Left ventricle myocardium inferior (tissue), 1 donor: ENCODE measurements around the gene NTHL1. TPM values are rescaled to one million over a fixed set of nuclear protein-coding genes. Genes with fewer than 3 reads are reported as not detected.

Experiments
- DNase-seq: peaks from one replicate; pipeline ENCODE4 v3.0.0-alpha.2; 2020
- H3K27ac ChIP-seq: fragments of 200-600 bp; replicated peaks from 2 replicates; pipeline ENCODE4 v1.8.0; 2021
- H3K27me3 ChIP-seq: fragments of 200-600 bp; 2 replicates; pipeline ENCODE4 v1.8.0; 2021; ENCODE audit warnings: low read depth
- H3K36me3 ChIP-seq: fragments of 200-600 bp; 2 replicates; pipeline ENCODE4 v1.8.0; 2021
- H3K4me1 ChIP-seq: fragments of 200-600 bp; 2 replicates; pipeline ENCODE4 v1.8.0; 2021
- H3K4me3 ChIP-seq: fragments of 200-600 bp; 2 replicates; pipeline ENCODE4 v1.8.0; 2021; ENCODE audit warnings: mild to moderate bottlenecking, moderate library complexity
- H3K9me3 ChIP-seq: fragments of 200-600 bp; replicated peaks from 2 replicates; pipeline ENCODE4 v1.8.0; 2021
- intact Hi-C: fragments of 100-400 bp; cut with micrococcal nuclease; formaldehyde crosslinking; loops from one replicate; pipeline ENCODE4 v1.11.0; 2022
- total RNA-seq: library from RNA; stranded (reverse); fragmentation: NEBNext Ultra II Directional; extraction: Animal tissue kit (Norgen Biotek cat#: 25700); gene quantifications from one replicate; pipeline ENCODE4 v1.2.1, GENCODE V29; 2021
- TF ChIP-seq, protein P1 (sequence below): fragments of 200-600 bp; IDR thresholded peaks from 2 replicates; pipeline ENCODE4 v1.8.0; 2021; ENCODE audit warnings: antibody characterized with exemption, mild to moderate bottlenecking, borderline replicate concordance
- donor health status: DM: no; HTN: yes; CAD: no; lungs with severe emphysema.

NTHL1 gene
- total RNA-seq, 1 donor from 2014 or later = 21.7 TPM

DNA sequence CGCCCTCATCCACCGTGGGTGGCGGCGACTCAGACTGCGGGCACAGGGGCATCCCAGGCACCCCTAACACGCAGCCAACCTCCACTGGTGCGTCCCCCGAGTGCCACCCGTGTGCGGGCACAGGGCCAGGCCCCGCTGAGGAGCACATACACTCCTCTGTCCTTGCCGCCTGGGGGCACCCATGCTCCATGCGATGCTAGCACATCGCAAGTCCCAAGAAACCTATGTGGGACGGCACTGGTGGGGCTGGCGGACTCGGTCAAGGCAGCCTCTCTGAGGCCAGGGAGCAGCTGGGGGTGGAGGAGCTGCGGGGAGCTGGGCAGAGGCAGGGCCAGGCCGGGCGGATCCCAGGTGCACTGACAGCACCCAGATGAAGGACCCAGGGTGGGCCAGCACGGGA, 42.0 kb downstream of the NTHL1 start:
- no peak overlapping the region for H3K27ac ChIP-seq
- H3K36me3 ChIP-seq = peaks cover 28% of the 10 kb centered on the region
- H3K4me1 ChIP-seq = peaks cover 74% of the 10 kb centered on the region
- no peaks in the 10 kb centered on the region for H3K27me3 ChIP-seq
- intact Hi-C loops = no loop called here
- no peak overlapping the region for H3K4me3 ChIP-seq
- DNase-seq = no peak
- TF ChIP-seq, protein P1, sequence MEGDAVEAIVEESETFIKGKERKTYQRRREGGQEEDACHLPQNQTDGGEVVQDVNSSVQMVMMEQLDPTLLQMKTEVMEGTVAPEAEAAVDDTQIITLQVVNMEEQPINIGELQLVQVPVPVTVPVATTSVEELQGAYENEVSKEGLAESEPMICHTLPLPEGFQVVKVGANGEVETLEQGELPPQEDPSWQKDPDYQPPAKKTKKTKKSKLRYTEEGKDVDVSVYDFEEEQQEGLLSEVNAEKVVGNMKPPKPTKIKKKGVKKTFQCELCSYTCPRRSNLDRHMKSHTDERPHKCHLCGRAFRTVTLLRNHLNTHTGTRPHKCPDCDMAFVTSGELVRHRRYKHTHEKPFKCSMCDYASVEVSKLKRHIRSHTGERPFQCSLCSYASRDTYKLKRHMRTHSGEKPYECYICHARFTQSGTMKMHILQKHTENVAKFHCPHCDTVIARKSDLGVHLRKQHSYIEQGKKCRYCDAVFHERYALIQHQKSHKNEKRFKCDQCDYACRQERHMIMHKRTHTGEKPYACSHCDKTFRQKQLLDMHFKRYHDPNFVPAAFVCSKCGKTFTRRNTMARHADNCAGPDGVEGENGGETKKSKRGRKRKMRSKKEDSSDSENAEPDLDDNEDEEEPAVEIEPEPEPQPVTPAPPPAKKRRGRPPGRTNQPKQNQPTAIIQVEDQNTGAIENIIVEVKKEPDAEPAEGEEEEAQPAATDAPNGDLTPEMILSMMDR = no peak
- H3K9me3 ChIP-seq = no peaks in the 10 kb centered on the region

DNA sequence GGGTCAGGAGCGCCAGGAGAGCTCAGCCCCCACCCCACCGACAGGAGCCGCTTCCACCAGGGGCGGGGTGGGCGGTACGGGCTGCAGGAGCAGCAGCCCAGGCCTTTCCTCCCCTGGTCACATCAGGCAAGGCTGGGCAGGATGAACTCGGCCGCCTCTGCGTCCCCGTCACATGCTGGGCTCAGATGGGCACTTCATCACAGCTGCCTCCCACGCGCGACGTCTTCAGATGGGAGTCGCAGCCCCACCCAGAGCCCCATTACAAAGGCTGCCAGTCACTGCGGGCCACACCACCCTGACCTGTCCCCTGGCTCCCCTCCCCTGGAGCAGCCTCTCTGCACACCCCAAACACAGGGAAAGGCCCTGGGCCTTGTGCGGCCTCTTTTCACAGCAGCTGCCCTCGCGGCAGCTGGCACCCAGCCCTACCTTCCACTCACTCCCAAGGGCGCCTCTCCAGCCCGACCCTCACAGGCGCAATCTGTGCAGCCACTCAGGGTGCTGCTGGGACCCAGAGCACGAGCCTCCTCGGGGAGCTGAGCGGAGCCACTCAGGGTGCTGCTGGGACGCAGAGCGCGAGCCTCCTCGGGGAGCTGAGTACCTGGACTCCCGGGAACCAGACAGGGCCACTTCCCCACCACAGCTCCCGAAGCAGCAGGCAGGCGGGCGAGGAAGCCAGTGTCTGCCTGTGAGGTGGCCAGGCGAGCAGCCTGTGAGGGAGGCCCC, 42.7 kb downstream of the NTHL1 start:
- DNase-seq = no peak
- TF ChIP-seq, protein P1 = no peak
- Histone ChIP-seq H3K4me1 (peaks cover 67% of the 10 kb centered on the region), H3K27ac (no peak overlapping the region), H3K27me3 (no peaks in the 10 kb centered on the region), H3K36me3 (peaks cover 34% of the 10 kb centered on the region), H3K9me3 (no peaks in the 10 kb centered on the region), H3K4me3 (no peak overlapping the region)
- intact Hi-C loops = no loop called here

DNA sequence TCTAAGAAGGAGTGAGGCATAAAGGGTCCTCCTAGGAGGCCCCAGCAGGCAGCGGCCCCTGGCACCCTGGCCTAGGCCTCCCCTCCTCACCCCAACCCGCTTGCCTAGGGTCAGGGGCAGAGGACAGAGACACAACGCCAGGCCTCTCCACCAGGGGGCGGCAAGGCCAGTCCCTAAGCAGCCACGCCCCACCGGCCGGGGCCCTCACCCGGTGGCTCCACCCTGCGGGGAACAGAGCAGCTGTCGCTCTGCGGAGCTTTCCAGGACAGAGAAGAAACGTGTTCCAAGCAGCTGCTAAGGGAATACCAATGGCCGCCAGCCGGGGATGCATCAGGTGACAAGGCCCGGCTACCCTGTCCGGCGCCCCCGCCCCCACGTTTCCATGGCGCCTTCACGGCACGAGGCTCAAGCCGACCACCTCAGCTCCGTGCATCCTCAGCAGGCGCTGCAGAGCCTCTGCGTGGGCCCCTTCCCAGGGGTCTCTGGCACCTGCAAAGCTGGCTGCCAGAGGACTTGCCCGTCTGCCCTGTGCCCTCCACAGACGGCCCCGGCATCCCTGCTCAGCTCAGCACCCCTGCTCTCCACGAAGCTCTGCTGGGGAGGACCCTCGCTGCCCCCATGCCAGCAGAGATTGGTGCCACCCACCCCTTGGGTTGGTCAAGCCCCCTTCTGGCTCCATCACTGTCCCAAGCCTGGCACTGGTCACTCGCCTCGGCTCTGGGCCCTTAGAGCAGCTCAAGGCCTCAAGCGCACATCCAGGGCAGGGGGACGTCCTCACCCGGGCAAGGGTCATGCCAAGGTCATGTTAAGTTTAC, 43.6 kb downstream of the NTHL1 start:
- intact Hi-C loops = no loop called here
- Histone ChIP-seq H3K36me3 (peaks cover 43% of the 10 kb centered on the region), H3K4me1 (peaks cover 61% of the 10 kb centered on the region), H3K9me3 (no peaks in the 10 kb centered on the region), H3K4me3 (peak overlapping the region; percentile 53), H3K27me3 (no peaks in the 10 kb centered on the region), H3K27ac (peak overlapping the region; percentile 71)
- TF ChIP-seq, protein P1 = peak; percentile 98
- peak; percentile 90 for DNase-seq

DNA sequence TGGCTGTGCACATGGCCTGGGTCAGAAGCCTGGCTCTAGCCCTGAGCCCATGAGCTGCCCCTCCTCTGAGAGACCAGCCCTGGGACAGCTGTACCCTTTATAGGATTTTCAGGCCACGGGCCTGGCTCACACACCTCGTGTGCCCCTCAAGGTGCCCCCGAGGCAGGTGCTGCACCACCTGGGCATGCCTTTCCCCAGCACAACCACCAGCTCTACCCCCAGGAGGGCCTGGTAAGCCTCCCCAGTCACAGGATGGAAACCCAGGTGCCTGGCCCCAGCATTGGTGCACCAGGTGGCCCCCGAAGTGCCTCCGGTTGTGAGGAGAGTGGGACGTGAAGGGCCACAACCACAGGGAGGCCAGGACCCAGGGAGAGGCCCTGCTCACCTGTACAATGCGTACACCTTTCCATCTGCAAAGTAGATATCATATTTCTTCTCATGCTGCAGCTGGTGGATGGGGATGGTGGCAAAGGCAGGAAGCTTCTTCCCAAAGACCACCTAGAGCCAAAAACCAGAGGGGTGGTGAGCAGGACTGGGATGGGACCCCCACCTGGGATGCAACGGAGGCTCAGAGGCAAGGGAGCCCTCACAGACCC, 44.3 kb downstream of the NTHL1 start:
- no peaks in the 10 kb centered on the region for H3K27me3 ChIP-seq
- peaks cover 50% of the 10 kb centered on the region for H3K36me3 ChIP-seq
- H3K4me1 ChIP-seq = peaks cover 53% of the 10 kb centered on the region
- no peak overlapping the region for H3K4me3 ChIP-seq
- TF ChIP-seq, protein P1 = no peak
- no peak for DNase-seq
- H3K27ac ChIP-seq = peak overlapping the region; percentile 71
- intact Hi-C loops = no loop called here
- no peaks in the 10 kb centered on the region for H3K9me3 ChIP-seq

DNA sequence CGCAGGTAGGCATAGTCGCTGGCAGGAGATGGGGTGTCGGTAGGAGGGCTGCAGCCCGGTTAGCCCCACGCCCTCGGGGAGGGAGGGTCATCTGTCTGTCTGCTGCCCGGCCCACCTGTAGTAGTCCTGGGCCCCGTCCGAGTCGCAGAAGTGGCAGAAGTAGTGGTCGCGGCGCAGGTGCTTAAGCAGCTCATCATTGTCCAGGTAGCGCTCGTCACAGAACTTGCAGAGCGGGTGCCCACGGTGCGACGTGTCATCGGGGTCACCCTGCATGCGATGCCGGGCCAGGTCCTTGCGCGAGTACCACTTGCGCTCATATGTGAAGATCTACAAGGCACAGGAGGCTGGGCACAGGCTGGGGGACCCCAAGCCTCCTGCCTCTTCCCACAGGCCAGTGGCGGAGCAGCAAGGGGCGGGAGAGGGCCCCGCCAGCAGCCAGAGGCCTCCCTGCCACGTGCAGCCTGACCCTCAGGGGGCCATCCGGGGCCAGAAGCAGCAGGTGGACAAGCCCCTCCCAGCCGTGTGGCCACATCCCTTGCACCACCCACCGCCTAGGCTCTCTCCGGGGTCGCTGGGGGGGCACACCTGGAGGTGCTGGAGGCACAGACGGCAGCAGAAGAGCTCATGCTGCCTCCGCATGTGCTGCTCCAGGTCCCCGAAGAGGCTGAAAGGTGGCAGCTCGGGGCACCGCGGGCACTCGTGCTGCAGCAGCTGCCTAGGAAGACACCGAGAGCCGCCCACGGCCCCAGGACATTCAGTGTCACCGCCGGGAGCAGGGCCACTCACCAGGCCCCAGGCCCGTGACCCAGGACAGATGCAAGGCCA, 45.0 kb downstream of the NTHL1 start:
- Histone ChIP-seq H3K9me3 (no peaks in the 10 kb centered on the region), H3K36me3 (peaks cover 57% of the 10 kb centered on the region), H3K4me3 (no peak overlapping the region), H3K4me1 (peaks cover 46% of the 10 kb centered on the region), H3K27ac (no peak overlapping the region), H3K27me3 (no peaks in the 10 kb centered on the region)
- intact Hi-C loops = no loop called here
- DNase-seq = no peak
- TF ChIP-seq, protein P1 = no peak
